ENCODE data around the gene SLC35F3.

GRCh38 chr1:234109840-234110239 is 205.4 kb downstream of the SLC35F3 start:
- no peak for TF ChIP-seq POLR2A (IDR thresholded peaks at IDR 0.05)
- TF ChIP-seq, protein P1, sequence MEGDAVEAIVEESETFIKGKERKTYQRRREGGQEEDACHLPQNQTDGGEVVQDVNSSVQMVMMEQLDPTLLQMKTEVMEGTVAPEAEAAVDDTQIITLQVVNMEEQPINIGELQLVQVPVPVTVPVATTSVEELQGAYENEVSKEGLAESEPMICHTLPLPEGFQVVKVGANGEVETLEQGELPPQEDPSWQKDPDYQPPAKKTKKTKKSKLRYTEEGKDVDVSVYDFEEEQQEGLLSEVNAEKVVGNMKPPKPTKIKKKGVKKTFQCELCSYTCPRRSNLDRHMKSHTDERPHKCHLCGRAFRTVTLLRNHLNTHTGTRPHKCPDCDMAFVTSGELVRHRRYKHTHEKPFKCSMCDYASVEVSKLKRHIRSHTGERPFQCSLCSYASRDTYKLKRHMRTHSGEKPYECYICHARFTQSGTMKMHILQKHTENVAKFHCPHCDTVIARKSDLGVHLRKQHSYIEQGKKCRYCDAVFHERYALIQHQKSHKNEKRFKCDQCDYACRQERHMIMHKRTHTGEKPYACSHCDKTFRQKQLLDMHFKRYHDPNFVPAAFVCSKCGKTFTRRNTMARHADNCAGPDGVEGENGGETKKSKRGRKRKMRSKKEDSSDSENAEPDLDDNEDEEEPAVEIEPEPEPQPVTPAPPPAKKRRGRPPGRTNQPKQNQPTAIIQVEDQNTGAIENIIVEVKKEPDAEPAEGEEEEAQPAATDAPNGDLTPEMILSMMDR (IDR thresholded peaks at IDR 0.05 in 4 of 5, conservative IDR thresholded peaks at IDR 0.05 in 1 of 5), result no peak
